NOMO-1 (cell line): ENCODE results near the gene FBXO31.
"Not testable (repeated sequence)": the region's sequence is repeated elsewhere in the genome, so short reads cannot be mapped to it uniquely, and the experiment has no call there.

Experiments
- DNase-seq, 2 experiments: peaks; one replicate each; lab custom pipeline; 2025; ENCODE audit not compliant: unreplicated experiment in 2 of 2; lab: John Stamatoyannopoulos, UW

FBXO31 gene

DNA sequence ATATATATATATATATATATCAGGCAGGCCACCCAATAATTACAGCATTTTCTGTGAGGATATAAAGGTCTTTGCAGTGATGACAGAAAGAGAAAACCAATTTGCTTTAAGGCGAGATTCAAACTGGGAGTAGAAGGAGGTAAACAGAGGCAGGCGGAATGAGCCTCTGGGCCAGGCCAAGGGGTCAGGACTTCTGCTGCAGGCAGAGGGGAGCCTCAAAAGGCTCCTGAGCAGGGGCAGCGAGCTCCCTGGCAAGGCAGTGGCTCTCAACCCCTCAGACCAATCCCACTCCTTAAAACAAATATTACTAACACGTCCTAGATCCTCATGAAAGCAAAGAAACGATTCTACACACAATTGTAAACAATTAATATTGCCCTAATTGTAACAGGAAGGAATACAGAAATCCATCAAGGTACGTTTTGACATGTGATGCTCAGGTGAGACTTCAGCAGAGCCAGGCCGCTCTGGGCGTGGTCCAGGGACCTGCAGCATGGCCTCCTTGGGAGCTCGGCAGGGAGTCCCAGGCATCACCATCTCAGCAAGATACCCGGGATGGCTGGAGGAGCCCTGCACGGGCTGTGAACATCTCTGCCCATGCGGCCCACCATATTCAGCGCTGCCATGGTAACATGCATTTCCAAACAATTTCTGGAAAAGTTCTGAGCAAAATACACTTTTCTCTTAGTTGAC lies 18.4 kb downstream of the FBXO31 start:
- DNase-seq: no peak

DNA sequence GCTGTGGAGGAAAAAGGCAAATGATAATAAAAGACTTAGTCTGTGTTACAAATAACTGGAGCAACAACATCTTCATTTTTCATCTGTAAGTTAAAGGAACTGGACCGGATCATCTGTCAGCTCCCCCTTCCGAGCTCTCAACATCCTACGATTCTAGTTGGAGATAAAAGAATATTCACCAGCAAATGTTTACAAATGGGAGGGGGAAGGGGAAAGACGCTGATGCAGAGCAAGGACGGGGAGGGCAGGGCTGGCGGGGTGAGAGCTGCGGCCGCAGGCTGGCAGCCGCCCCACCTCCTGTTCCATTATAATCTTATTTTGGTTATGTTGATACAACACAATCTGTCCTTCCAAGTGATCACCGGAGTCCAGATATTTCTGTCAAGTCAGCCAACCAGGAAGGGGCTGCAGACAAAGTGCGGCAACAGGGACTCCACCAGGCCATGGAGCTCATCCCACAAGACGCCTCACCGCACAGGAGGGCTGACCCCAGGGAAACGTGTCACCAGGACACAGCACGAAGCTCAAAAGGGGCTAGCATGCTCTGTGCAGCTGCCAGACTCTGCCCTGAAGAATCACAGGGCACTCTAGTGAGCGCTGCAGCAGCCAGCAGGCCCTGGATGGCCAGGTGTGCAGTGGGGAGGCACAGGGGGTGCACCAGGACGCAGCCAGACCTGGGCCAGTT lies 19.7 kb downstream of the FBXO31 start:
- no peak for DNase-seq

DNA sequence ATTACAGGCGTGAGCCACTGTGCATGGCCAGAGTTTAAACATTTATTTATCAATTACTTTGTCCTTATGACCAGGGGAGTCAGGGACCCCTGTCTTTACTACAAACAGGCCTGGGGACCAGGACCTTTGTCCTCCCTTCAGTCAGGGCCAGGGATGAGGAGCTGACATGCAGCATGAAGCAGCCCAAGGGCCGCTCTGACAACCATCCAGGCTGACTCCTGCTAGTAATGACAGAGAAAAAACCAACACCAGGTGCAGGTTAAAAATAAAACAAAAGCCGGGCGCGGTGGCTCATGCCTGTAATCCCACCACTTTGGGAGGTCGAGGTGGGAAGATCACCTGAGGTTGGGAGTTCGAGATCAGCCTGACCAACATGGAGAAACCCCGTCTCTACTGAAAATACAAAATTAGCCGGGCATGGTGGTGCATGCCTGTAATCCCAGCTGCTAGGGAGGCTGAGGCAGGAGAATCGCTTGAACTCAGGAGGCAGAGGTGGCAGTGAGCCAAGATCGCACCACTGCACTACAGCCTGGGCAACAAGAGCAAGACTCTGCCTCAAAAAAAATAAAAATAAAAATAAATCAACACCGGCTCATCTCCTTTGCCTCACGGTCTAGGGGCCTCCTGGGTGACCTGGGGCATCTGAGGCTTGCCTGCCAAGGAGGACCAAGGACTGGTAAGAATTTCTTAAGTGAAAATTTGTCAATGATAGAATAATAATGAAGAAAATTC lies 20.6 kb downstream of the FBXO31 start:
- DNase-seq: not testable (repeated sequence)

DNA sequence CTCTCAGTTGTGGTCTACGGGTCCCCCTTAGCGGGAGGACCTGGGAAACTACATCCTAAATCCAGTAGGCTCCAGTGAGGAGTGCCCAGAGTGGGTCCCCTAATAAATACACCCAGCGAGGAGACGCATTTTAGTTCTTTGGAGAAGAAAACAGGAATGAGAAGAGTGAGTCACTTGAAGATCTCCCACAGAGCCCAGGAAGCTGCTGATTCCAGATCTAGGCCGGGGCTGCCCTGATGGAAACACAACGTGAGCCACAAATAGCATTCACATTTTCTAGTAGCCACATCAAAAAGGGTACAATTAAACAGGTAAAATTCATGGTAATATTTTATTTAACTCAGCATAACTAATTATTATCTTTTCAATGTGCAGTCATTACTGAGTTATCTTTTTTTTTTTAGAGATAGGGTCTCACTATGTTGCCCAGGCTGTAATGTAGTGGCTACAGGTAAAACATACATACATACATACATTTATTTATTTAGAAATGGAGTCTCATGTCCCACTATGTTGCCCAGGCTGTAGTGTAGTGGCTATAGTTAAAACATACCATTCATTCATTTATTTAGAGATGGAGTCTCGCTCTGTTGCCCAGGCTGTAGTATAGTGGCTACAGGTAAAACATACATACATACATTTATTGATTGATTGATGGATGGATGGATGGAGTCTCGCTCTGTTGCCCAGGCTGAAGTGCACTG lies 21.5 kb downstream of the FBXO31 start:
- no peak for DNase-seq

DNA sequence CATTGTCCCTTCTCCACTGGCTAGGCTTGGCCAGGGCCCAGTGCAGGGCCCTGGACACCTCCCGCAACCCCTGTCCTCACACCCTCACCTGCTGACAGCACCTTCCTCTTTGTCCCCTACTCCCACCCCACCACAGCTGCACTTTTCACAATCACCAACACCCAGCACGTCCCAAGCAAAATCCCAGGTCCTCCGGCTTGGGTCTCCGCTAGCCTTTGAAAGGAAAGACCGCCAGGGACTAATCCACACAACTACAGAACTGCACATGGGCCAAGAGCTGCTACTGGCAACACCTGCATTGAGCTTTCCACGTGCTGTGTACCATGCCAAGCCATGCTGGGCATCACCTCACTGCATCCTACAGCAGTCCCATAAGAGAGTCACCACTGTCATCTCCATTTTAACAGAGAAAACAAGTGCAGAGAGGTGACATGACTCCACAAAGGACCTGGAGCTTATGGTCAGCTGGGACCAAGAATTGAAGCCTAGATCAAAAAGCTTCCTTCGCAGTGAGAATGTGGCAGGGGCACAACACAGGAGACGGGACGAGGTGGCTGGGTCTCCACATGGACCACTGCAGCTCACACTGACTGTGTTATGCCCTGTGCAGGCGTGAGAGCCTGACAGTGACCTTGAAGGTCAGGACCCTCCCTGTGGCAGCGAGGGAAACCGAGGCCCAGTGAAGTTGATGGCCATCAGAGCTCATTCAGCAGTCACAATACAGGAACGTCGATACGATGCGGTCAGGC lies 22.5 kb downstream of the FBXO31 start:
- no peak for DNase-seq

DNA sequence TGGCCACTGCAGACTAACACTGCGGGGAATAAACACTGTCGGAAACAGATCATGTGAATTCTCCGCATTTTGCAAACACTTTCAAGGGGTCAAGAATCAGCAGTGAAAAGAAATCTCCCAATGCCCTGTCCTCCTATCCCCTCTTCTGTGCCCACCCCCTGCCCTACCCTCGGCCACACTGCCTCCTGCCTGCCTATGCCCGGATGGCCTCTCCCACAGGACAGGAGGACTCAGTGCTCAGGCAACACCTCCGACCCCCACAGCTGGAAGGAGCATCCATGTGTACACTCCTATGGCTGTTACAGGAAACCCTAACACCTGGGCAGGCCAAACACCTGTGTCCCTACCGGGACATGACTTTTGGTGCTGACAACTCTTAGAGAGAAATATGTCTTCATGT lies 24.5 kb downstream of the FBXO31 start:
- no peak for DNase-seq

DNA sequence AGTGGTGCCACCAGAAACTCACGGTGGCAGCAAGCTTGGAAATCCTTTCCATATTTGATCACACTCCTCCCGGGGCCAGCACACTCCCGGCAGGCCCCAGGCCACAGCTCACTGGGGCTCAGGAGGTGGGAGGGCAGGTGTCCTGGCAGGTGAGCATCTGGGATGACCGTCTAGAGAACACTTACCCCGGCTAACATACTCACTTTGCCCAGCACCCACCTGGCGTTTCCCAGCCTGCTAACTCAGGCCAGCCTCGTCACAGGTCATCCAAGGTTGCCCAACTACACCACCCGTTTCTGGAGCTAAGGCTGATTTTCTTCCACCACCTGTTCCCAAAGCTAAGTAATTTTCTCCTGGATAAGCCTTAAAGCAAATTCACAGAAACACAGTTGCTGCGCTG lies 24.9 kb downstream of the FBXO31 start:
- no peak for DNase-seq

DNA sequence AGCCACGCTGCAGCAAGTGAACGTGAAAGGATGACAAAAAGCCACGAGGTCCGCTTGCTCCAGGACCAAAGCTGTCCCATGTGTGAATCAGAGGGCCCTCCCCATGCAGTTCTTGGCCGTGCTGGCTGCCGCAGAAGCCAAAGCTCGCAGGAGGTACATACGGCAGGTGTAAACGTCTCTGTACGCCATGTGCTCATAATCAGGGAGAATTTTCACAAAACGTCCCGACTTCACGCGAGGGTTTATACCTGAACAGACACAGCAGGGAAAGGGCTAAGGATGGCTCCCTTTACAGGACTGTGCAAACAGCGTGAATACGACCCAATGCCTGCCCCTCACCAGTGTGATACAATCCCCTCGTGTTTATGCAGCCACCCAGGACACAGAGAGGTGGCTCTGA lies 25.3 kb downstream of the FBXO31 start:
- no peak for DNase-seq

DNA sequence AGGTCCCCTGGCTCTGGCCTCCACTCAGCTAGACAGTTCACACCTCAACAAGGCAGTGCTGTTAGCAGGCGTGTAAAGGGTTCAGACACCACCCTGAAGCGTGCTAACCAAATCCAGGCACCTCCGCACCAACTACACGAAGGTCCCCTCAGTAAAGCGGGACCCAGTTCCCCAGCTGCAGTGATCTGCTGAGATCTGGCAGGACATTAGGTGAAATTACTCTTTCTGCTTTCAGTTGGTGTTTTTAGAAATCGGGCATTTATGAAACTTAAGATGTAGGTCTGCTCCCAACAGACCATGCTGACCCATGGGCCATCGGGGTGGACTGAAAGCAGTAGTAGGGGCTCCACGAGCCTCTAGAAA lies 27.1 kb downstream of the FBXO31 start:
- no peak for DNase-seq

DNA sequence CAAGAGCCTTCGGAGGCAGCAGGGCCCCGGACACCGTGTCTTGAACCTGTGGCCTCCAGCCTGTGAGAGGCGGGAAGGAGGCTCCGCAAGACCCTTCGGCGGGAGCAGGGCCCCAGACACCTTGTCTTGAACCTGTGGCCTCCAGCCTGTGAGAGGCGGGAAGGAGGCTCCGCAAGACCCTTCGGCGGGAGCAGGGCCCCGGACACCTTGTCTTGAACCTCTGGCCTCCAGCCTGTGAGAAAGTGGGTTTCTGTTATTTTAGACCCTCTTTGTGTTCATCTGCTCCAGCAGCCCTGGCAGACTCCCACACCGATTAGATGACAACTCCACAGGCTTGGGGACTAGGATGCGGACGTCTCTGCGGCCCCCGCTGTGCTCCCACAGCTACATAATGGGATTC lies 30.0 kb downstream of the FBXO31 start:
- DNase-seq: no peak

DNA sequence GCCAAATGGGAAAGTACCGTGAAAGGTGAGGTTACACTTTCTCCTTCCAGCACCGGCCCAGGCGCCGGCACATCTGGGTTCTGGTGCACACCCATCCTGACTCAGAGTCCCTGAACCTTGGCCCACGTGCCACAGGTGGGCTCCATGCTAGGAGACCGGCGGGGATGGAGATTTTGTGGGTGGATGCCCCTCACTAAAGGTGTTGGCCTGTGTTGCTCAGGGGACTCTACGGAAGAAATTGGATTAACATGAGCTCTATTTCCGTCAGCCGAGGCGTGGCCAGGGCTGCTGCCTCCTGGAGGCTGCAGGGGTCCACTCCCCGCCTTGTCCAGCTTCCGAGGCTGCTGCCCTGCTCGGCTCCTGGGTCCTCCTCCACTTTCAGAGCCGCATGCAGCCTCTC lies 30.8 kb downstream of the FBXO31 start:
- no peak for DNase-seq

DNA sequence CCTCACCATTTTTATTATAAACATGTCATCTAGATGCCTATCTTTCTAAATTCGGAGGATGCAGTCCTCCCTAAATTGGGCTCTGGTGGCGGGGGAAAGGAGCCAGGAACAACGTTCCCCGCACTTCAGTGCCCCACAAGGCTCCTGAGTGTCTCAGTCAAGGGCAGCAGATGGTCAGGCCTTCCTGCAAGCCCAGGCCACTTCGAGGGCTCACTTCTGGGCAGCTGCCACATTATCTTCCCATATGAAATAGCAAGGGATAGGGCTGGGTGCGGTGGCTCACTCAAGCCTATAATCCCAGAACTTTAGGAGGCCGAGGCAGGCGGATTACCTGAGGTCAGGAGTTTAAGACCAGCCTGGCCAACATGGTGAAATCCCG lies 32.3 kb downstream of the FBXO31 start:
- DNase-seq: no peak

DNA sequence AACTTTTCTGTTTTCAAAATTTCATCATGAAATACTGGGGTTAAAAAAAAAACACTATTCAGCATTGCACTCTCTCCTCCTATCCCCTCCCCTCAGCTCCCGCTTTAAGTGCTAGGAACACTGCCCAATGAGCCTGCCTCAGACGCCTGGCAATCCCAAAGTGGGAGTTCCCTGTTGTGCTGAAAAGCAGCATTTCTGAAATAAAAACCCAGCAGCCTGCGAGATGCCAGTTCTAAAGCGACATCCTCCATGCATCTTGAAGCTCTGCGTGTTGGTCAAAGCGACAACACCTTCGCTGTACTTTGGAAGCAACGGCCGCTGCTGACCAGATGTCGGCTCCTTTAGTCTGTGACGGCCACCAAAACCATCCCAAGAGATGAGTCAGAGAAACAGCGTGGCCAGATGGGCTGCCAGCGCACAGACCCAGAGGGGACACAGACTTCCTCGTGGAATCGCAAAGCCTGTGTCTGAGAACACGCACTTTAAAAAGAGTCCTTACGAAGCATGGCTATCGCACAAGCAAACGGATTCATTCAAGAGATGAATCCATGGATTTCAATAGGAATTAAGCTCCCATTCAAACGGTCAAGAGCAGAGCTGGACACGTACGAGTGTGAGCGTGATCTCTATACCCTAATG lies 32.8 kb downstream of the FBXO31 start:
- DNase-seq: no peak

DNA sequence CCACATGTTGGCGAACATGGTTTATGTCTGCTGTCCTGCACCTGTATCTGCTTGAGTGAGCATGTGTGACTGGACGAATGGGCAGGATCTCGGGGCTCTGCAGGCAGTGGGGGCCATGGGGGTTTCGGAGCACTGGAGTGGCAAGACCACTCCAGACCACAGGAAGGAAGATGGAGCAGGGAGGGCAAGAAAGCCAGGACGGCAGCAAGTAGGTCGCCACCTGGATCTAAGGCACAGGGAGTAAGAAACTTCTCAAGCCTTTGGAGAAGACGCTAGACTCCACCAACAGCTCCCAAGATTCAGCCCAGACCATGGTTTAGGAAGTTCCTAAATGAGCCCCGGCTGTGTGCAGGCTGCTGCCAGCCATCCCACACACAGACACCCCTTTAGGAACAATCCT lies 33.5 kb downstream of the FBXO31 start:
- no peak for DNase-seq

DNA sequence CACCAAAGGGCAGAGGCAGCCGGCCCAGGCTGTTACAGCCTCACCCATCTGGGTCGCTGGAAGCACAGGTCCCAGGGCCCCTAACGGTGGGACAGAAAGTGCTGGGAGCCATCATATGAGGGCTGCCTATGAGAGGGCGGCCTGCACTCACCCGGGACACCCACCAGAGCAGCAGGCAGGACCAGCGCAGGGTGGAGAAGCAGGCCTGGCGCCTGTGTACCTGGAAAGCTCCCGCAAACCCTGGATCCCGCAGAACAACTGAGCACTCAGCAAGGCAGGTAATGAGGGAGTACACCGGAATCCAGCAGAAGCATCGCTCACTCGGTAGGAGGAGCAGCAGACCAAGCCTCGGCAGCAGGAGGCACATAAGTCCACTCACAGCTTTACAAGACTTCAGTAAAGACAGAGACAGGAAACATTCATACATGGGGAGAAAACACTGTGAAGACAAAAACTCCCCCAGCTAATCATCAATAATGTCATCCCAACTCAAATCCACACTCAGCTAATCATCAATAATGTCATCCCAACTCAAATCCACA lies 34.9 kb downstream of the FBXO31 start:
- no peak for DNase-seq

DNA sequence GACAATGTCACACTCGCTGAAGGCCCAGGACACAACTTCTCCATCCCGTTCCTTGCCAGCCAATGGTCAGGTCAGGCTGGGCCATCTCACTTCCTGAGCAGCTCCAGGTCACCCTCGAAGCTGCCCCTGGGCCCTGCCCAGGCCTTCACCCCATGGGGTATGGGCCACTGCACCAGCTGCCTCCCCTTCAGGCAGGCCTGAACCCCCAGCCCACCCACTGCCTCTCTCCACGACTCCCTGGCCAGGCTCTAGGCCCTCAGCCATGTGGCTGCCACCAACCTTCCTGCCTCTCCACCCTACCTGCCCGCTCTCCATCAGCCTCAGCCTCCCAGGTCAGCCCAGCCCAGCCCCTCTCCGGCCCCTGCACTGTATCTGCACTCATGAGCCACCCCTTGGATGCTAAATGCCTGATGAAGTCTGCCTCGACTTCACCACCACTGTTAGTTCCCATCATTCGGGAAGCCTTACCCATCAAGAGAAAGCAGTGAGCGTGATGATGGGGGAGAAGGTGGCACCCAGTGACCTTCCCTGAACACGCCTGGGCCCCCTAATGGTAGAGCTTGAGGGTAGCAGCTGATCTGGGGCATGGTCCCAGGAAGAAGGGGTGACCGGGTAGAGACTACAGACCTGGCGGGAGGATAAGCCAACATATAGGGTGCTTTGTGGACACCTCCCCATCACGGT lies 35.5 kb downstream of the FBXO31 start:
- no peak for DNase-seq

DNA sequence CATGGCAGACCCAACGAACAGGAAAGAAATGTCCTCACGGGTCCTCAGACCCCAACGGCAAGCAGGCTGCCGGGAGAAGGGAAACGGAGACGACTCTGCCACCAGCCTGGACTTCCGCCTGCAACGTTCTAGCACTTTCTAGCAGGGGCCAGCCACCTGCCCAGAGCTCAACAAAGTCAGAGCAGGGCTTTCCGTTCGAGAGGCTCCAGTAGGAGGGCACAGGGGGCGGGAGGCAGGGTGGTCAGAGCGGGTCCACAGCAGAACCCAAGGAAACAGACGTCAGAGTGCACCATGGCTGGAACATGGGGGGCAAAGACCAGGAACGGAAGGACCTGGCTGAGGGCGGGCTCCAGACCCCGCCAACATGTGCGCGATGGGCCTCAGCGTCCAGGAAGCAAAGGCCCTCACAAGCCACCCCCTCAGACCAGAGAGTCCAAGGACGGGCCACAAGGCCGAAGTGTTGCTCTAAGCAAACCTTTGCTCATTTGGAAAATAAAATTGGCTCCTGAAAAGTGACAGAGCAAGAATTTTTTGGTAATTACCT lies 37.0 kb downstream of the FBXO31 start:
- DNase-seq: no peak

DNA sequence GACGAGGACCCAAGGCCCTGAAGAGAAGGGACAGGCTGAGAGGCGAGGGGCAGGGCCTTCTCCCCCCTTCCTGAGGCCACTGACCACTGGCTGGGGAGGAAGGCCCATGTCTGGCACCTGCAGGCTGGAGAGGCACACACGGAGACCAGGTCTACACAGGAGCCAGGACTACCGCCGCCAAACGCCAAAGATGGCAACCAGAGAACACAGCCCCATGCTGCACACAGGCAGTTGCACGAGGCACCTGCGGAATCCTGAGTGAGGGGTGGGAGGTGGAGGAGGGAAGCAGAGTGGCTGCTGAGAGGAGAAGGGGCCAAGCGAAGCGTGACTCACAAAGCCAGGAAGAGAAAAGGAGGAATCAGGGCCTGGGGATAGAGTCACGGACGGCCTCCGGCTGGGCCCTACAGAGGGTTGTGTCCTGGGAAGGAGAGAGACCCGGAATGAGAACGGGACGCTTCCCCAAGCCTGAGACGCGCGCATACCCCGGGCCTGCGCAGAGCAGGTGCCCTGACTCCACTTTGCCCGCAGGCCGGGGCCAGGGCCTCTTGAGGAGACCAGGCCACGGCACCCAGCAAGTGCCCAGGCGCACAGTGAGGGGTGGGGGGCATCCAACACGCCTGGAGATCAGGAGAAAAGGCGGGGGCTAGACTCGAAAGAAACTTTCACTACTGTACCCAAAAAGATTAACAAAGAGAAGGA lies 37.7 kb downstream of the FBXO31 start:
- no peak for DNase-seq
